GM21515 (cell line): Measurements from ENCODE around the gene CCP110.

ENCODE experiments used
- ATAC-seq: cut with Tn5 transposase; IDR thresholded peaks from one replicate; pipeline ENCODE4 v1.9.1; 2021; ENCODE audit not compliant: unreplicated experiment

Gene CCP110

GRCh38 chr16:19523559-19524355, at the start of gene CCP110:
Gene CCP110, plus strand, starts transcription at chr16:19523942. Its CDS starts 3,940 bp downstream, at chr16:19527882.
- peak; percentile 67 for ATAC-seq

GRCh38 chr16:19474617-19475016, 49.1 kb upstream of the CCP110 start:
- ATAC-seq = no peak

- no peak for ATAC-seq
Measured at GRCh38 chr16:19478505-19478904, 45.2 kb upstream of the CCP110 start.

- ATAC-seq = no peak
Measured at GRCh38 chr16:19479302-19479721, 44.4 kb upstream of the CCP110 start.

- no peak for ATAC-seq
Measured at GRCh38 chr16:19481296-19481695, 42.4 kb upstream of the CCP110 start.

- no peak for ATAC-seq
Measured at GRCh38 chr16:19481769-19482168, 42.0 kb upstream of the CCP110 start.

GRCh38 chr16:19482291-19482690, 41.5 kb upstream of the CCP110 start:
- no peak for ATAC-seq

- no peak for ATAC-seq
Measured at GRCh38 chr16:19484096-19484495, 39.6 kb upstream of the CCP110 start.

GRCh38 chr16:19485611-19486010, 38.1 kb upstream of the CCP110 start:
- ATAC-seq = no peak

- ATAC-seq = no peak
Measured at GRCh38 chr16:19486051-19486450, 37.7 kb upstream of the CCP110 start.

GRCh38 chr16:19486750-19487325, 36.9 kb upstream of the CCP110 start:
- ATAC-seq = no peak

- ATAC-seq = no peak
Measured at GRCh38 chr16:19488213-19488640, 35.5 kb upstream of the CCP110 start.

GRCh38 chr16:19490619-19491018, 33.1 kb upstream of the CCP110 start:
- ATAC-seq = no peak

GRCh38 chr16:19497176-19497575, 26.6 kb upstream of the CCP110 start:
- ATAC-seq = no peak

- no peak for ATAC-seq
Measured at GRCh38 chr16:19499006-19499405, 24.7 kb upstream of the CCP110 start.

- ATAC-seq = no peak
Measured at GRCh38 chr16:19499481-19499880, 24.3 kb upstream of the CCP110 start.

GRCh38 chr16:19502395-19503131, 21.2 kb upstream of the CCP110 start:
- no peak for ATAC-seq

- ATAC-seq = no peak
Measured at GRCh38 chr16:19503461-19504075, 20.2 kb upstream of the CCP110 start.

GRCh38 chr16:19505600-19506303, 18.0 kb upstream of the CCP110 start:
- ATAC-seq = no peak

GRCh38 chr16:19506965-19507364, 16.8 kb upstream of the CCP110 start:
- ATAC-seq = no peak

GRCh38 chr16:19507867-19508266, 15.9 kb upstream of the CCP110 start:
- ATAC-seq = no peak
